ENCODE data around the gene RFX4. TPM values are rescaled to one million over a fixed set of nuclear protein-coding genes. Genes with fewer than 3 reads are reported as not detected.

Gene RFX4
- total and polyA plus RNA-seq, 2 donors (not counting 1 experiment from before 2014, with no cell fraction given): not detected

- H4K20me1 ChIP-seq (ENCODE audit: control insufficient read depth, extremely low read depth, insufficient read depth, low read length): no peaks in the 10 kb centered on the region
- no peaks in the 10 kb centered on the region for H3K9me3 ChIP-seq (ENCODE audit: control insufficient read depth, insufficient read depth, low read depth, low read length)
- no peak for TF ChIP-seq EZH2 (IDR thresholded peaks at IDR 0.05; ENCODE audit: low read length, missing control alignments)
- TF ChIP-seq CTCF (conservative IDR thresholded peaks at IDR 0.05 in 1 of 2, IDR thresholded peaks at IDR 0.05 in 1 of 2; ENCODE audit: low read depth in 1 of 2, low read length in 2 of 2): no peak
- no peaks in the 10 kb centered on the region for H3K27me3 ChIP-seq (ENCODE audit: control insufficient read depth, insufficient read depth, low read length)
- no peak overlapping the region for H3K4me3 ChIP-seq (replicated peaks in 1 of 4; ENCODE audit: control extremely low read depth in 1 of 4, insufficient read depth in 1 of 4, low read depth in 3 of 4, low read length in 4 of 4)
- no peak overlapping the region for H2AFZ ChIP-seq (ENCODE audit: low read length)
- no peaks in the 10 kb centered on the region for H3K36me3 ChIP-seq (ENCODE audit: control insufficient read depth, insufficient read depth, low read length)
- H3K27ac ChIP-seq (ENCODE audit: insufficient read depth, low read length): no peak overlapping the region
- no peaks in the 10 kb centered on the region for H3K4me1 ChIP-seq (ENCODE audit: control insufficient read depth, extremely low read depth, insufficient read depth, low read length)
- DNase-seq (ENCODE audit: low read depth in 2 of 2): no peak
- no peak overlapping the region for H3K4me2 ChIP-seq (ENCODE audit: extremely low read depth, insufficient read depth, low read length)
- H3K79me2 ChIP-seq (ENCODE audit: control insufficient read depth, insufficient read depth, low read length): no peaks in the 10 kb centered on the region
- H3K9ac ChIP-seq (ENCODE audit: insufficient read depth, low read length): no peak overlapping the region
These were observed 218.4 kb downstream of the RFX4 start for GRCh38 chr12:106801167-106801708.

GRCh38 chr12:106801830-106802533 is 219.2 kb downstream of the RFX4 start:
- Histone ChIP-seq H3K4me2 (ENCODE audit: extremely low read depth, insufficient read depth, low read length) (no peak overlapping the region), H3K9ac (ENCODE audit: insufficient read depth, low read length) (no peak overlapping the region), H3K79me2 (ENCODE audit: control insufficient read depth, insufficient read depth, low read length) (no peaks in the 10 kb centered on the region), H3K4me3 (replicated peaks in 1 of 4; ENCODE audit: control extremely low read depth in 1 of 4, insufficient read depth in 1 of 4, low read depth in 3 of 4, low read length in 4 of 4) (no peak overlapping the region), H3K27me3 (ENCODE audit: control insufficient read depth, insufficient read depth, low read length) (no peaks in the 10 kb centered on the region), H3K4me1 (ENCODE audit: control insufficient read depth, extremely low read depth, insufficient read depth, low read length) (no peaks in the 10 kb centered on the region), H3K9me3 (ENCODE audit: control insufficient read depth, insufficient read depth, low read depth, low read length) (no peaks in the 10 kb centered on the region), H2AFZ (ENCODE audit: low read length) (no peak overlapping the region), H4K20me1 (ENCODE audit: control insufficient read depth, extremely low read depth, insufficient read depth, low read length) (no peaks in the 10 kb centered on the region), H3K27ac (ENCODE audit: insufficient read depth, low read length) (no peak overlapping the region), H3K36me3 (ENCODE audit: control insufficient read depth, insufficient read depth, low read length) (no peaks in the 10 kb centered on the region)
- DNase-seq (ENCODE audit: low read depth in 2 of 2): no peak
- no peak for TF ChIP-seq CTCF (conservative IDR thresholded peaks at IDR 0.05 in 1 of 2, IDR thresholded peaks at IDR 0.05 in 1 of 2; ENCODE audit: low read depth in 1 of 2, low read length in 2 of 2)
- TF ChIP-seq EZH2 (IDR thresholded peaks at IDR 0.05; ENCODE audit: low read length, missing control alignments): no peak

- Histone ChIP-seq H3K36me3 (ENCODE audit: control insufficient read depth, insufficient read depth, low read length) (no peaks in the 10 kb centered on the region), H3K27ac (ENCODE audit: insufficient read depth, low read length) (no peak overlapping the region), H3K9ac (ENCODE audit: insufficient read depth, low read length) (no peak overlapping the region), H3K4me2 (ENCODE audit: extremely low read depth, insufficient read depth, low read length) (no peak overlapping the region), H3K79me2 (ENCODE audit: control insufficient read depth, insufficient read depth, low read length) (no peaks in the 10 kb centered on the region), H3K4me3 (replicated peaks in 1 of 4; ENCODE audit: control extremely low read depth in 1 of 4, insufficient read depth in 1 of 4, low read depth in 3 of 4, low read length in 4 of 4) (no peak overlapping the region), H3K9me3 (ENCODE audit: control insufficient read depth, insufficient read depth, low read depth, low read length) (no peaks in the 10 kb centered on the region), H4K20me1 (ENCODE audit: control insufficient read depth, extremely low read depth, insufficient read depth, low read length) (no peaks in the 10 kb centered on the region), H3K4me1 (ENCODE audit: control insufficient read depth, extremely low read depth, insufficient read depth, low read length) (no peaks in the 10 kb centered on the region), H2AFZ (ENCODE audit: low read length) (no peak overlapping the region), H3K27me3 (ENCODE audit: control insufficient read depth, insufficient read depth, low read length) (no peaks in the 10 kb centered on the region)
- no peak for DNase-seq (ENCODE audit: low read depth in 2 of 2)
- TF ChIP-seq CTCF (conservative IDR thresholded peaks at IDR 0.05 in 1 of 2, IDR thresholded peaks at IDR 0.05 in 1 of 2; ENCODE audit: low read depth in 1 of 2, low read length in 2 of 2): no peak
- no peak for TF ChIP-seq EZH2 (IDR thresholded peaks at IDR 0.05; ENCODE audit: low read length, missing control alignments)
These were observed 221.9 kb downstream of the RFX4 start for GRCh38 chr12:106804668-106805067.

Other genes starting within 250 kb of the RFX4 start
- gene POLR3B, start 225.3 kb upstream of the RFX4 start, total RNA-seq: 9.0 and 9.9 TPM in 2 replicates
- gene POLR3B, start 225.3 kb upstream of the RFX4 start, polyA plus RNA-seq: 13.6 and 14.1 TPM in 2 replicates
- 10.8 and 11.6 TPM in 2 replicates for gene RIC8B, start 191.7 kb downstream of the RFX4 start, total RNA-seq
- 7.1 and 9.2 TPM in 2 replicates for gene RIC8B, start 191.7 kb downstream of the RFX4 start, polyA plus RNA-seq